K562 (cell line): ENCODE data around the gene MASP1. TPM values are rescaled to one million over a fixed set of nuclear protein-coding genes. Genes with fewer than 3 reads are reported as not detected.

Experiments used
- ATAC-seq: fragments of 200-7000 bp; cut with Tn5 transposase; 3 replicates; pipeline ENCODE4 v1.9.1; 2020; ENCODE audit warnings: moderate library complexity
- BruUV-seq: library from RNA; stranded (reverse); fragments of 400-500 nt; replicated peaks from 2 replicates; lab custom pipeline; 2021; lab: Mats Ljungman, UMichigan
- CTCF ChIA-PET: fragments of 300-600 bp; formaldehyde crosslinking; extraction: SDS; loops from one replicate; lab custom pipeline; 2021; ENCODE audit warnings: low intra/inter-chr PET ratio; lab: Yijun Ruan, JAX
- POLR2A ChIA-PET: fragments of 300-600, 350-650 bp; sonication (Branson Sonifier 250); formaldehyde crosslinking; extraction: SDS; loops from one replicate; lab custom pipeline; 2021; ENCODE audit warnings: antibody characterized with exemption, inconsistent platforms; lab: Yijun Ruan, JAX
- DNase-seq, 4 experiments: peaks; one replicate each; pipeline versions ENCODE4 v3.0.0 to v3.0.0-alpha.2; 2011 to 2018; ENCODE audit warnings: low spot score in 3 of 4, mixed read lengths in 3 of 4; ENCODE audit errors: extremely low read depth in 1 of 4
- FAIRE-seq: peaks from 2 replicates; lab custom pipeline; 2011; peaks lifted over from hg19 to GRCh38; lab: Jason Lieb, UNC
- H2AFZ ChIP-seq: 2 replicates; pipeline ENCODE4 v1.6.0; 2011; ENCODE audit warnings: low read depth, low read length, control low read depth, inconsistent platforms
- H3K27ac ChIP-seq: fragments of 200-600 bp; 3 replicates; pipeline ENCODE4 v1.8.0; 2011; ENCODE audit warnings: low read depth, mild to moderate bottlenecking, control low read depth, inconsistent platforms, low read length, moderate library complexity, mixed read lengths; ENCODE audit errors: extremely low read depth
- H3K27me3 ChIP-seq, 2 experiments: fragments of 300-600 bp in 1 of 2; 2 replicates in 1 of 2; 3 replicates in 1 of 2; pipeline versions ENCODE4 v1.6.0 to v1.8.0; 2011; ENCODE audit warnings: inconsistent platforms in 2 of 2, low read length in 2 of 2, mild to moderate bottlenecking in 1 of 2, mixed read lengths in 1 of 2, moderate library complexity in 1 of 2; ENCODE audit not compliant: control insufficient read depth in 2 of 2, insufficient read depth in 2 of 2
- H3K36me3 ChIP-seq: fragments of 300-600 bp; 3 replicates; pipeline ENCODE4 v1.8.0; 2011; ENCODE audit warnings: mild to moderate bottlenecking, low read length, inconsistent platforms; ENCODE audit not compliant: control insufficient read depth, insufficient read depth
- H3K4me1 ChIP-seq, 2 experiments: fragments of 200-600 bp in 1 of 2; replicated peaks in 1 of 2; 2 replicates in 1 of 2; 3 replicates in 1 of 2; pipeline versions ENCODE4 v1.5.1 to v1.8.0; 2011; ENCODE audit warnings: inconsistent platforms in 2 of 2, low read length in 2 of 2, mild to moderate bottlenecking in 1 of 2, mixed read lengths in 1 of 2, moderate library complexity in 1 of 2; ENCODE audit not compliant: control insufficient read depth in 2 of 2, insufficient read depth in 2 of 2
- H3K4me2 ChIP-seq: 2 replicates; pipeline ENCODE4 v1.6.1; 2011; ENCODE audit warnings: low read length, control low read depth, inconsistent platforms, mixed read lengths; ENCODE audit not compliant: insufficient read depth
- H3K4me3 ChIP-seq: fragments of 200-600 bp; sonication (generic), shearing (Covaris generic); 2 replicates; pipeline ENCODE4 v1.5.1; 2016; ENCODE audit warnings: control low read depth, inconsistent platforms
- H3K79me2 ChIP-seq: fragments of 200-600 bp; 3 replicates; pipeline ENCODE4 v1.8.0; 2011; ENCODE audit warnings: low read length, inconsistent platforms; ENCODE audit not compliant: control insufficient read depth, insufficient read depth
- H3K9ac ChIP-seq, 2 experiments: 2 replicates each; pipeline versions ENCODE4 v1.6.0 to v1.6.1; 2011; ENCODE audit warnings: low read depth in 2 of 2, low read length in 2 of 2, control low read depth in 1 of 2, inconsistent platforms in 1 of 2, mild to moderate bottlenecking in 1 of 2, mixed read lengths in 1 of 2; ENCODE audit not compliant: insufficient read depth in 1 of 2
- H3K9me1 ChIP-seq: one replicate; pipeline ENCODE4 v1.6.0; 2011; ENCODE audit warnings: inconsistent platforms, mild to moderate bottlenecking, low read length, moderate library complexity; ENCODE audit not compliant: control insufficient read depth, insufficient read depth
- H3K9me3 ChIP-seq: replicated peaks from 2 replicates; pipeline ENCODE4 v1.5.1; 2011; ENCODE audit warnings: low read depth, low read length, inconsistent platforms; ENCODE audit not compliant: control insufficient read depth, insufficient read depth
- H4K20me1 ChIP-seq: replicated peaks from 2 replicates; pipeline ENCODE4 v1.6.1; 2011; ENCODE audit warnings: low read length, inconsistent platforms, mixed read lengths; ENCODE audit not compliant: control insufficient read depth, insufficient read depth
- HDAC6 ChIP-seq: IDR thresholded peaks from 2 replicates; pipeline ENCODE4 v1.6.1; 2012; ENCODE audit warnings: low read depth, mild to moderate bottlenecking, control low read depth, inconsistent platforms, low read length, moderate library complexity
- MTA3 ChIP-seq: fragments of 450-650 bp; formaldehyde crosslinking; IDR thresholded peaks from 2 replicates; pipeline ENCODE4 v1.6.1; 2017; ENCODE audit warnings: mild to moderate bottlenecking, borderline replicate concordance
- NR2C2 ChIP-seq, 2 experiments: fragments of 200-800 bp in 1 of 2; sonication (Bioruptor generic) in 1 of 2; sonication (generic) in 1 of 2; formaldehyde crosslinking in 1 of 2; IDR thresholded peaks; 2 replicates each; pipeline versions ENCODE4 v1.6.1 to v1.8.0; 2016 to 2022; ENCODE audit warnings: mild to moderate bottlenecking in 1 of 2, missing compliant biosample characterization in 1 of 2, missing genetic modification characterization in 1 of 2, missing genetic modification reagents in 1 of 2
- NUFIP1 ChIP-seq: fragments of 450-650 bp; IDR thresholded peaks from 2 replicates; pipeline ENCODE4 v1.6.1; 2018; ENCODE audit not compliant: partially characterized antibody
- PCBP1 ChIP-seq: fragments of 200-400 bp; formaldehyde crosslinking; IDR thresholded peaks from 2 replicates; pipeline ENCODE4 v1.6.1; 2018; ENCODE audit warnings: mild to moderate bottlenecking, low read depth, low read length; ENCODE audit not compliant: poor library complexity, severe bottlenecking
- RFX7 ChIP-seq: fragments of 250-450 bp; sonication (Bioruptor Pico); IDR thresholded peaks from 2 replicates; pipeline ENCODE4 v1.5.1; 2021; ENCODE audit warnings: mild to moderate bottlenecking
- SMARCC2 ChIP-seq: fragments of 450-650 bp; IDR thresholded peaks from 2 replicates; pipeline ENCODE4 v1.6.1; 2017; ENCODE audit warnings: antibody characterized with exemption, moderate library complexity, mild to moderate bottlenecking, low read depth
- ZFP36 ChIP-seq: fragments of 150-350 bp; IDR thresholded peaks from 2 replicates; pipeline ENCODE4 v1.6.1; 2018; ENCODE audit warnings: low read length, low read depth; ENCODE audit not compliant: partially characterized antibody
- WGBS: fragments of 100-300 bp; shearing (Covaris generic); methylation state at CpG from one replicate; pipeline ENCODE4 v1.1.6; 2016; ENCODE audit warnings: low coverage, mixed read lengths; ENCODE audit not compliant: insufficient coverage; ENCODE audit errors: missing lambda C conversion rate; 5-methylcytosine and 5-hydroxymethylcytosine counted together
- in situ Hi-C: fragments of 300-500 bp; cut with MboI; formaldehyde crosslinking; loops from 4 replicates; pipeline ENCODE4 v1.15.0; 2018; ENCODE audit warnings: inconsistent platforms, mixed read lengths
- intact Hi-C: fragments of 100-400 bp; cut with micrococcal nuclease; formaldehyde crosslinking; loops from 2 replicates; pipeline ENCODE4 v1.14.2; 2022
- polyA plus RNA-seq, 8 experiments: library from polyadenylated mRNA; depleted of rRNA in 4 of 8; stranded (reverse) in 5 of 8; unstranded in 3 of 8; fragments of >200 nt; fragmentation: Nextera tagmentation in 2 of 8; fragmentation: Illumina TruSeq in 1 of 8; extraction: Ambion mirVana in 2 of 8; extraction: Trizol in 1 of 8; gene quantifications; 2 replicates each; pipeline versions ENCODE4 v1.2.1 to v1.2.3, GENCODE V29; 2011 to 2014; ENCODE audit warnings: inconsistent platforms in 1 of 8, missing spikeins in 1 of 8
- total RNA-seq, 7 experiments: library from RNA; depleted of rRNA in 6 of 7; stranded (reverse); fragments of >200 nt in 6 of 7; fragmentation: Illumina TruSeq in 2 of 7; extraction: Trizol in 2 of 7; gene quantifications; 2 replicates each; pipeline versions ENCODE4 v1.2.1 to v1.2.3, GENCODE V29; 2011 to 2021; ENCODE audit warnings: low replicate concordance in 1 of 7

Gene MASP1
- total and polyA plus RNA-seq, 9 of the 15 experiments (the other 6 are each of a cell fraction or from before 2014, with no cell fraction given) = 0.03 to 0.24 (median 0.20) TPM; not detected in 3

GRCh38 chr3:187299611-187300010 lies 8.1 kb upstream of the MASP1 start:
- Histone ChIP-seq H3K4me2 (no peak overlapping the region), H3K9me1 (no peaks in the 10 kb centered on the region), H3K27ac (no peak overlapping the region), H3K4me3 (no peak overlapping the region), H3K36me3 (no peaks in the 10 kb centered on the region), H3K4me1 (no peaks in the 10 kb centered on the region), H3K9ac (no peak overlapping the region), H3K9me3 (no peaks in the 10 kb centered on the region), H3K79me2 (no peaks in the 10 kb centered on the region), H4K20me1 (no peaks in the 10 kb centered on the region), H2AFZ (no peak overlapping the region), H3K27me3 (peaks cover 0 to 10% of the 10 kb centered on the region in 2 experiments; a peak in 2 of 5 replicates)
- FAIRE-seq (no peak), DNase-seq (no peak), ATAC-seq (no peak)
- ChIA-PET POLR2A (no interaction called here), CTCF (no interaction called here)
- in situ Hi-C loops (loop anchor here (5.0 kb wide), 1 partner anchor 72 kb away; no protein-coding TSS in a partner anchor), intact Hi-C loops (loop anchor here (10.0 kb wide), 1 partner anchor 185 kb away; no protein-coding TSS in a partner anchor)
- no TSS peak for BruUV-seq
- WGBS = 7% methylated on average over 4 of the region's 4 CpGs
- TF ChIP-seq PCBP1 (no peak), ZFP36 (no peak), SMARCC2 (no peak), MTA3 (no peak), HDAC6 (no peak), NR2C2 (CRISPR knock-in tag; IDR thresholded peaks at IDR 0.05) (no peak), NR2C2 (tag; IDR thresholded peaks at IDR 0.05) (no peak), RFX7 (CRISPR knock-in tag) (no peak), NUFIP1 (no peak)
